Fibroblast of lung (primary cell): ENCODE measurements around the gene DYRK2. TPM values are rescaled to one million over a fixed set of nuclear protein-coding genes. Genes with fewer than 3 reads are reported as not detected.
A peak's percentile ranks its signal among the peaks of the same experiment; 100 is the strongest.

Experiments used
- DNase-seq, 2 donors: peaks; one replicate each; pipeline versions ENCODE4 v3.0.0 to v3.0.0-alpha.2; 2010; ENCODE audit warnings: low read depth in 2 of 2
- H2AFZ ChIP-seq: 2 replicates; pipeline ENCODE4 v1.5.1; 2012; ENCODE audit warnings: low read length, control low read depth, inconsistent platforms
- H3K27ac ChIP-seq: 2 replicates; pipeline ENCODE4 v1.5.1; 2011; ENCODE audit warnings: low read length, control low read depth; ENCODE audit not compliant: insufficient read depth
- H3K27me3 ChIP-seq: 2 replicates; pipeline ENCODE4 v1.5.1; 2011; ENCODE audit warnings: mild to moderate bottlenecking, low read length; ENCODE audit not compliant: control insufficient read depth, insufficient read depth
- H3K36me3 ChIP-seq: 2 replicates; pipeline ENCODE4 v1.5.1; 2011; ENCODE audit warnings: low read length; ENCODE audit not compliant: control insufficient read depth, insufficient read depth
- H3K4me1 ChIP-seq: 2 replicates; pipeline ENCODE4 v1.5.1; 2011; ENCODE audit warnings: low read length; ENCODE audit not compliant: control insufficient read depth, insufficient read depth; ENCODE audit errors: extremely low read depth
- H3K4me2 ChIP-seq: 2 replicates; pipeline ENCODE4 v1.5.1; 2011; ENCODE audit warnings: low read length, control low read depth; ENCODE audit not compliant: insufficient read depth; ENCODE audit errors: extremely low read depth
- H3K4me3 ChIP-seq, 4 experiments: fragments of 200-600 bp in 1 of 4; sonication (generic) in 1 of 4; replicated peaks in 1 of 4; 2 replicates each; pipeline ENCODE4 v1.5.1; 2011 to 2016; ENCODE audit warnings: low read length in 4 of 4, low read depth in 3 of 4, mild to moderate bottlenecking in 3 of 4, control low read depth in 2 of 4, inconsistent platforms in 1 of 4, mixed read lengths in 1 of 4; ENCODE audit not compliant: insufficient read depth in 1 of 4; ENCODE audit errors: control extremely low read depth in 1 of 4
- H3K79me2 ChIP-seq: 2 replicates; pipeline ENCODE4 v1.5.1; 2012; ENCODE audit warnings: mild to moderate bottlenecking, low read length, inconsistent platforms; ENCODE audit not compliant: control insufficient read depth, insufficient read depth
- H3K9ac ChIP-seq: 2 replicates; pipeline ENCODE4 v1.5.1; 2011; ENCODE audit warnings: mild to moderate bottlenecking, low read length, control low read depth; ENCODE audit not compliant: insufficient read depth
- H3K9me3 ChIP-seq: 2 replicates; pipeline ENCODE4 v1.5.1; 2012; ENCODE audit warnings: low read depth, low read length; ENCODE audit not compliant: control insufficient read depth, insufficient read depth
- H4K20me1 ChIP-seq: 2 replicates; pipeline ENCODE4 v1.5.1; 2011; ENCODE audit warnings: low read length; ENCODE audit not compliant: control insufficient read depth, insufficient read depth; ENCODE audit errors: extremely low read depth
- EZH2 ChIP-seq: IDR thresholded peaks from 2 replicates; pipeline ENCODE4 v1.5.1; 2012; ENCODE audit warnings: low read length, control low read depth, mild to moderate bottlenecking; ENCODE audit errors: missing control alignments
- polyA plus RNA-seq, 2 donors: library from polyadenylated mRNA; depleted of rRNA in 1 of 2; stranded (reverse) in 1 of 2; unstranded in 1 of 2; fragments of >200 nt; gene quantifications; 2 replicates each; pipeline ENCODE4 v1.2.1, GENCODE V29; 2011 to 2012; ENCODE audit warnings: missing spikeins in 1 of 2
- total RNA-seq: library from RNA; depleted of rRNA; stranded (reverse); fragments of >200 nt; gene quantifications from 2 replicates; pipeline ENCODE4 v1.2.1, GENCODE V29; 2014
- TF ChIP-seq, protein P1 (sequence below), 2 donors: IDR thresholded peaks in 1 of 2; conservative IDR thresholded peaks in 1 of 2; 1 replicate in 1 of 2; 2 replicates in 1 of 2; pipeline ENCODE4 v1.5.1; 2011 to 2012; ENCODE audit warnings: low read length in 2 of 2, control low read depth in 1 of 2, inconsistent platforms in 1 of 2, low read depth in 1 of 2, mild to moderate bottlenecking in 1 of 2

DYRK2 gene
- total and polyA plus RNA-seq, 2 donors (not counting 1 experiment from before 2014, with no cell fraction given): 18.7 to 22.5 TPM

DNA sequence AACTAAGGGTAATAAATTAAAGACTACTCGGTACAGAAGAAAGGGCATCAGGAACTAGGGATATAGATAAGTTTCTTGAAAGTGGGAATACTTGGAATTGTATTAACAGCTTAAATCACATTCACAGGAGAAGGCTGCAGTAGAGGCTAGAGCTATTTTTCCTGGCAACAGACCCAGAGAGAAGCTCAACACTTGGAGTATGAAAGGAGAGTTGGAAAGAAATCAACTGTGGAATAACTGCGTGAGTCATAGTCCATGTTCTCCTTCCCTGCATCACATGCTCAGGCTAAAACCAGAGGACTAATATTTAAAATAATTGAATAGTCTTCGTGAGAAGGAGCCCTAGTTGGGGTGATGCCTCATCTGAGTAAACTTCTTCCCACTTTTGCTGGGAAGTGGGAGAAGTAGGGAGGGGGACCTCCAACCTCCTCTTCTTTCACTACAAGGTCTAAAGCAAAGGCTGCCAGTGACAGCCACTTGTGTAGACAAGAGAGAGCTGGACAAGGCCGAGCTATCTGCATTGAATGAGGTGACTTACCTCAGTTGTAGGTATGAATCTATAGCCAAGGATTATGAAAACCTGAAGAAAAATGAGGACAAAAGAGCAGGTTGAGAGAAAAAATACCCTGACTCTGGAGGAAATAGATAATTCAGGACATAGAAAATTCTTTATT is 32.7 kb downstream of the DYRK2 start:
- Histone ChIP-seq H3K9me3 (no peaks in the 10 kb centered on the region), H3K27ac (peak overlapping the region; percentile 49), H4K20me1 (no peaks in the 10 kb centered on the region), H2AFZ (no peak overlapping the region), H3K4me3 (no peak overlapping the region), H3K9ac (no peak overlapping the region), H3K79me2 (no peaks in the 10 kb centered on the region), H3K36me3 (no peaks in the 10 kb centered on the region), H3K4me2 (no peak overlapping the region), H3K4me1 (peaks cover 14% of the 10 kb centered on the region), H3K27me3 (no peaks in the 10 kb centered on the region)
- DNase-seq: peak; percentile 97
- TF ChIP-seq EZH2: no peak
- TF ChIP-seq, protein P1, sequence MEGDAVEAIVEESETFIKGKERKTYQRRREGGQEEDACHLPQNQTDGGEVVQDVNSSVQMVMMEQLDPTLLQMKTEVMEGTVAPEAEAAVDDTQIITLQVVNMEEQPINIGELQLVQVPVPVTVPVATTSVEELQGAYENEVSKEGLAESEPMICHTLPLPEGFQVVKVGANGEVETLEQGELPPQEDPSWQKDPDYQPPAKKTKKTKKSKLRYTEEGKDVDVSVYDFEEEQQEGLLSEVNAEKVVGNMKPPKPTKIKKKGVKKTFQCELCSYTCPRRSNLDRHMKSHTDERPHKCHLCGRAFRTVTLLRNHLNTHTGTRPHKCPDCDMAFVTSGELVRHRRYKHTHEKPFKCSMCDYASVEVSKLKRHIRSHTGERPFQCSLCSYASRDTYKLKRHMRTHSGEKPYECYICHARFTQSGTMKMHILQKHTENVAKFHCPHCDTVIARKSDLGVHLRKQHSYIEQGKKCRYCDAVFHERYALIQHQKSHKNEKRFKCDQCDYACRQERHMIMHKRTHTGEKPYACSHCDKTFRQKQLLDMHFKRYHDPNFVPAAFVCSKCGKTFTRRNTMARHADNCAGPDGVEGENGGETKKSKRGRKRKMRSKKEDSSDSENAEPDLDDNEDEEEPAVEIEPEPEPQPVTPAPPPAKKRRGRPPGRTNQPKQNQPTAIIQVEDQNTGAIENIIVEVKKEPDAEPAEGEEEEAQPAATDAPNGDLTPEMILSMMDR (conservative IDR thresholded peaks at IDR 0.05 in 1 of 2, IDR thresholded peaks at IDR 0.05 in 1 of 2; ENCODE audit: low read depth in 1 of 2, low read length in 2 of 2): no peak

DNA sequence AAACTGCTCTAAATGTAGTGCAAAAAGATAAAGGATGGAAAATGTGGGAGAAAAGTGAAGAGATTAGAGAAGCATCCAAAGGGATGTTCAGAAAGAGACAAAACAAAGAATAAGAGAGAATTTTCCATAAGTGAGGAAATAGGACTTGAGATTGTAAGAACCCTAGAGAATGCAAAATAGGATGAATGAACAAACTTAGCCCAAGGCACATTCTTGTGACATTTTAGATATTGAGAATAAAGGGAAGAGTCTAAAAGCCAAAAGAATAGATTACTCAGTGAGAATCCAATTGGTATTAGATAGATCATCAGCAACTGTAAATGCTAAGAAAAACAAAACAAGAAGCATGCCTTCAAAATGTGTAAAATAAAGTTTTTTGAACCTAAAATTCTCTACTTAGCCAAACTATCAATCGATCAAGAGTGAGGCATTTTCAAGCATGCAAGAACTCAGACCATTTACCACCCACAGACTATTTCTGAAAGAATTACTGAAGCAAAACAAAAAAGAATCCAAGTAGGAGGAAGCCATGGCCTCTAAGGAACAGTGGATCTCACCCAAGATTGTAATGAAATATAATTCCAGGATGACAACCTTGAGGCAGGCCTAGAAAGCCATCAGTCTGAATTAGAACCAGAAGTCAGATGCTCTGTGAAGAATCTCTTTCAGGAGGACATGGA is 33.5 kb downstream of the DYRK2 start:
- H3K79me2 ChIP-seq: no peaks in the 10 kb centered on the region
- H3K9me3 ChIP-seq: no peaks in the 10 kb centered on the region
- no peak overlapping the region for H3K4me3 ChIP-seq
- peak in 1 of 2 donors; percentile 45 for DNase-seq
- no peak overlapping the region for H3K9ac ChIP-seq
- peaks cover 13% of the 10 kb centered on the region for H3K4me1 ChIP-seq
- H2AFZ ChIP-seq: no peak overlapping the region
- no peaks in the 10 kb centered on the region for H4K20me1 ChIP-seq
- peak overlapping the region; percentile 49 for H3K27ac ChIP-seq
- no peaks in the 10 kb centered on the region for H3K36me3 ChIP-seq
- no peak overlapping the region for H3K4me2 ChIP-seq
- no peaks in the 10 kb centered on the region for H3K27me3 ChIP-seq
- TF ChIP-seq EZH2: no peak

DNA sequence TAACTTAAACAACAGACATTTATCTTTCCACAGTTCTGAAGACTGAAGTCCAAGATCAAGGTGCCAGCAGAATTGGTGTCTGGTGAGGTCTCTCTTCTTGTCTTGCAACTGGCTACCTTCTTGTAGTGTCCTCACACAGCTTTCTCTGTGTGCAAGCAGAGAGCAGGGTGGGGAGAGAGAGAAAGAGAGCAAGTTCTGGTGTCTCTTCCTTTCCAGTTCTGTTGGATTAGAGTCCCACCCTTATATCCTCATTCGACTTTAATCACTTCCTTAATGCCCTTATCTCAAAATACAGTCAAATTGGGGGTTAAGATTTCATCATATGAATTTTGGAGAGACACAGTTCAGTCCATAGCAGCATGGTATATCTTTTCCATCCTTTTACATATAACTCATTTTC is 40.8 kb downstream of the DYRK2 start:
- Histone ChIP-seq H3K9ac (no peak overlapping the region), H3K27me3 (no peaks in the 10 kb centered on the region), H3K4me1 (no peaks in the 10 kb centered on the region), H3K4me2 (no peak overlapping the region), H2AFZ (no peak overlapping the region), H3K9me3 (no peaks in the 10 kb centered on the region), H3K27ac (no peak overlapping the region), H4K20me1 (no peaks in the 10 kb centered on the region), H3K79me2 (no peaks in the 10 kb centered on the region), H3K4me3 (no peak overlapping the region), H3K36me3 (no peaks in the 10 kb centered on the region)
- no peak for TF ChIP-seq EZH2
- TF ChIP-seq, protein P1 (conservative IDR thresholded peaks at IDR 0.05 in 1 of 2, IDR thresholded peaks at IDR 0.05 in 1 of 2; ENCODE audit: low read depth in 1 of 2, low read length in 2 of 2): no peak
- no peak for DNase-seq
